Fibroblast of skin of right quadriceps (primary cell): ENCODE results near the gene PRKCA.
"Not testable (repeated sequence)": the region's sequence is repeated elsewhere in the genome, so short reads cannot be mapped to it uniquely, and the experiment has no call there.

ENCODE experiments used
- DNase-seq: peaks from one replicate; pipeline ENCODE4 v3.0.0-alpha.2; 2013

Gene PRKCA

DNA sequence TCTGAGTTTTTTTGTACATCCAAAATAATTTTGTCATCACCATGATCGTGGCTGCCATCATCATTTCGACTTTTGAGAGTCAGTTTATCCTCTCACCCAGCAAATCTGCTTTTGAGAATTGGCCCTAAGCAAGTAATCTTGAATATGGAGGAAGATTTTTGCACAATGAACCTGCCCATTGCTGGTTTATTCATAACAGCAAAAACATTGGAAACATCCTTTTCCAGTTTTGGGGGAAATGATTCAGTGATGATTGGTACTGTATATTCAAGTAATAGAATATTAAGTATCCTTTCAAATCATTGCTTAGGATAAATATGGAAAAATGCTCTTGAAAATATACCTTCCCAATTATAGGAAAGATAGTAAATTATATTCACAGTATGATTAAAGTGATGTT lies 53.1 kb downstream of the PRKCA start:
- no peak for DNase-seq

DNA sequence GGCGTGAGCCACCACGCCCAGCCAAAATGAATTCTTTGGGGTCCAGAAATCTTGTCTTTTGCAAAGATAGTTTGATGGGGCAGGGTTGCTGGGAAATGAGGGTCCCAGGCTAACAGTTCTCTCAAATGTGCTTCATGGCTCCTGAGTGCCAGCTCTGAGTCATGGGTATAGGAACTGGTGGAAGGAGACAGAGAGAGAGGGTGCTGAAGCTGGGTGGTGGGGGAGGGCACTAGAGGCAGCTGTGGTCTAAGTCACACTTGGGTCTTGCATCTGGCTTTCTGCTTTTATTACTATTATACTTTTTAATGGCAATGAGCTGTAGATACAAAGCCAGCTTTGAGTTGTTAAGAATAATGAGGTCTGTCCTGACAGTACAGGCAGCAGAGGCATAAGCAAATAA lies 54.6 kb downstream of the PRKCA start:
- DNase-seq = no peak

DNA sequence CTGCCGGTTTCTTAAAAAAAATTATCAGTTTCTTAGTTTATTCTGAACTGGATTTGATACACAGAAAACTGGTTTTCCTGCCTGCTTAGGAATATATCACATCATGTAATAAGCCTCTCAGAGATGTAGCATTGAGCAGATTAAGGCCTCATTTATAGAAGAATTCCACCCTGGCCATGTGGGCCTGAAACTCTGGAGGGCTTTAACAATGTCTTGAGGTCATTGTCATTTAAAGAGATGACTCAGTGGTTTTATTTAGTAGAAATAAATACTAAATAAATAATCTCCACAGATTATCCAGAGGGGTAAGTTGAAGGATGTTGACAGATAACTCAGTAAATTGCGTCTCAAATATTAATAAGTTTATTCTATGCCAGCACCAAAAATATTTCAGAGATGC lies 56.9 kb downstream of the PRKCA start:
- DNase-seq = no peak

DNA sequence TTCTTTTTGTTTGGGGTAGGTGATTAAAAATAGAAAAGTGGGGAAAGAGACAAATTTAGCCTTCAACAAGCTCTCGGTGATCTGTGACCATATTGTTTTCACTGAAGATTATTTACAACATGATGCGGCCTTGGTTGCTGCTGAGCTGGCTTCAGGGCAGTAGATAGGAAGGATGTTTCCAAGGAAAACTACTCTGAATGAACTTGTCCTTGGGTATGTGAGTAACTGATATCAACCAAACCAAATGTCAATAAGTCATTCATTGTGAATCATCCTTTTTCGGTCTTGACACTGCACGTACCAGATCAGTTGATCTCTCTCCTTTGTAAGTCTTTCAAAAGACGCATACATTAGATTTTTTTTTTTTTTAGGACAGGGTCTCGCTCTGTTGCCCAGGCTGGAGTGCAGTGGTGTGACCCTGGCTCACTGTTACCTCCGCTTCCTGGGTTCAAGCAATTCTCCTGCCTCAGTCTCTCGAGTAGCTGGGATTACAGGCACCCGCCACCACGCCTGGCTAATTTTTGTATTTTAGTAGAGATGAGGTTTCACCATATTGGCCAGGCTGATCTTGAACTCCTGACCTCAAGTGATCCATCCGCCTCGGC lies 58.6 kb downstream of the PRKCA start:
- DNase-seq = not testable (repeated sequence)

DNA sequence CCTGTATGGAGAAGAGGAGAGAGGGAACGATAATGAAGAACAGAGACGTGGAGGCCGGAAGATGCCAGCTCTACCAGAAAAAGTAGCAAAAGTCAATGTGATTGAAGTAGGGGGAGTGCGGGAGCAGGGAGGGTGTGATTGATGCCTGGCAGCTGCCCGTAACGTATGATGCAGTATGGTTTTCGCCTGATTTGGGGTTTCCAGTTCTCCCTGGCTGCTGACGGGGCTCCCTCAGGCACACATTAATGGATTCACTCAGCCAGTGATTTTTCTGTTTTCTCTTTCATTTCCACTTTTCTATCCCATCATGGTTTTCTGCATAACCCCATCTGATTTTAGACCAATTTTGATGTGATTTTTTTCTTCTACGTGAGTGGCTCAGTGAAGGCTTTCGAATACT lies 62.1 kb downstream of the PRKCA start:
- DNase-seq = no peak

DNA sequence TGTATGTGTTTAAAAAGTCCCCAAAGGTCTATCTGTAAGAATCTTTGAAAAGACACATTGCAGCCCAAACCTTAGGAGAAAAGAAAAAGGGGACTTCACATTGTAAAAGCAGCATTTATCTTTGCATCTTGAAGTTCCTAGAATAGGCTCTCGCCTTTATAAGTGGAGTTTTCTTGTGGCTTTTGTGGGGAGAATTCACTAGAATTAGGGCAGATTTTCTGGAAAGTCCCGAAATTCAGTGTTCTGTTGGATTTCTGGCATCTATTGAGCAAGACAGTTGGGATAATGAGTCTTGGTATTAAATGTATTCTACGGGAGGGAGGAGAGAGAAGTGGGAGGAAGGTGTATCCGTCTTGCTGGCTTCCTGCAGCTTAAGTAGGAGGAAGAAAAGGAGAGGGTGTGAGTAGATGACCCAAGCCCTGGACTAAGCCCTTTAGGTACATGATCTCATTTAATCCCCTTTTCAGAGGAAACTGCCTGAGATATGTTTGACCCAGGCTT lies 62.6 kb downstream of the PRKCA start:
- DNase-seq = no peak

DNA sequence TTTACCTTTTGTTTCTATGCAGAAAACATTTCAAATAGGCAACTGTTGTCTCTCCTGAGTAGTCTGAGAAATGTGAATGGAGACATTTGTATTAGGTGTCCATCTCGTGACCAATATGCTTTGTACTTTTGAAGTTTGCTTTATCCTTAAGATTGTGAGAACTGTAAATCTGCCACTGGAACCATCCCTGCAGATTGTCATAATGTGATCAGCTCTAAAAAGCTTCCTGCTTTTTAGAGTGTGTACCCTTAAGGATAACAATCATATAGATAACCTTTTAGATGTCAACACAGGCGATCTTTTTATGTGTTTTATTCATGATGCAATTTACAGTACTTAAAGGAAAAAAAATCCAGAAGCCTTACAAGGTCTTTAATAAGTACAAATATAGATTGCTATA lies 63.5 kb downstream of the PRKCA start:
- no peak for DNase-seq

DNA sequence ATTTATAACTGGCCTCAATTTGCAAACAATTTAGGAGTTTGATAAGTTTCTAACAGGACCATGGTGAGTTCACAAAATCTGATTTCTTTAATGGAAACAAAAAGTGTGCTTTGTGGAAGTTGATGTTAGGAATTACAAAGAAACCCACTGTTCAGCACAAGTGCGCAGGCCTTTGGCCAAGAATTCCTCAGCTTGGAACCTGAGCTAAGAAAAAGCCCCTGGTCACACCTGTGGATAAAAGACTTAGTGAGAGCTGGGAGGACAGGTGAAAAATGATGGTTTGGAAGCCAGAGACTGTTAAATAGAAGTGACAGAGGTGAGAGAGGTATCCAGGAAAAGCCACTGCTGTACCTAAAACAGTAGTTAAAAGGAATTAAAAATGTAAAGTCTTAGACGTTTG lies 64.7 kb downstream of the PRKCA start:
- DNase-seq = no peak

DNA sequence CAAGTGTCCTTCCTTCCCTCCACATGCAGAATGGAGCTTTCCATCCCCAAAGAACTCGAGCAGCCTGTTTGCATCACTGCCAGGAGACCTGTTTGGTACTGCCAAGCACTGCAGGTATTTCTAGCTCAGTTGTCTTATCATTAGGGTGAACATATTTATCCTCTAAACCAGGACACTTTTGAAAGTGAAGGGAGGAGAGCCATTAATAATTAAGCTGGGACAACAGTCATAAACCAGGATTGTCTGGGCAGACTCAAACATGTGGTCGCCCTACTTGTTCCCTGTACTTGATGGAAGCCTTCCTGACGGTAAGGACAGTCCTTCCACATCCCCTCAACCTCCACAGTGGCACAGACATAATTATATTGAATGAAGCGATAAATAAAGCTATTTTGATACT lies 67.4 kb downstream of the PRKCA start:
- DNase-seq = no peak

DNA sequence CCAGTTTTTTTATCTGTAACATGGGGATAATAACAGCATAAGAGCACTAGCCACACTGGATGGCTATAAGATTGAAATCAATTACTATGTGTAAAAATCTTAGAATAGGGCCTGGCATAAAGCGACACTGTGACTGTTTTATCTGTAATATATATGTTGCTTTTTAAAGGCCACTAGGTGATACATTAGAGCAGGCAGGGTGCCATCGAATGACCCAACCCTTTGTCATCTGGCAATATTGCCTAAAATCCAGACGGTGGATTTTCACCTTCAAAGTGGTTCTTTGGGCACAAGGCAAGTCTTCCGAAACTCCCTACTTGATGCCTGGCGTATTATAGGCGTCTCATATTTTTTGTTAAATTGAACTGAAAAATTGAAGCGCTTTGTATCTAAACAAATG lies 69.1 kb downstream of the PRKCA start:
- no peak for DNase-seq

DNA sequence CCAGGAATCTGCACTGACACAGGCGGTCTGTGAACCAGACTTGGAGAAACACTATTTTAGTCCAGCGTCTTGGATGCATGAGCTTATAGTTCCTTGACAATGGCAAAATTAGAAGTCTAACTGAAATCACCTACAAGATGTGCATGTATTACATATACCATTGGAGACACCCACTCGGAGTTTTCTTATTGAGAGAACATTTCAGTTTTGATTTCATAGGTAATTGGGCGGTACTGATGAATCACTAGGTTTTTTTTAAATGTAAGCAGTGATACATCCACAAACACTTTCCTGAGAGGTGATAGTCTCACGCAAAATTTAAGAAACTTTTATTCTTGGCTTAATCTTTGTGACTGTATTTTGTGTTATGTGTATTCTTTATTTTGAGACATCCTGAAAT lies 69.8 kb downstream of the PRKCA start:
- no peak for DNase-seq

DNA sequence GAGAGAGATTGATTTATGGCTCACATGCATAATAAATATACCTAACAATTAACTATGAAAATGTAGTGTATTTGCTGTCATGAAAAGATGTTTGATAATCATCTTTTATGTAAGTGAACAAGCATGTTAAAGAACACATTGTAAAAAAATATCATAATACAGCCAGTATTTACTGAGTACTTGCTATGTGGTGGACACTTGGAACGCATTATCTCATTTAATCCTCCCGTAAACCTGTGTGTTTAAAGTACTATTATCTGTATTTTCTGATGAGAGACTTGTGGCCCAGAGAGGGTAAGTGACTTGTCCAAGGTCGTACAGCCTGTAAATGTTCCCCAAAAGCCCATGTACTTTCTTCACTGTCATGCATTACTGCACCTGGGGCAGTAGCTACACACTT lies 70.7 kb downstream of the PRKCA start:
- DNase-seq = no peak

DNA sequence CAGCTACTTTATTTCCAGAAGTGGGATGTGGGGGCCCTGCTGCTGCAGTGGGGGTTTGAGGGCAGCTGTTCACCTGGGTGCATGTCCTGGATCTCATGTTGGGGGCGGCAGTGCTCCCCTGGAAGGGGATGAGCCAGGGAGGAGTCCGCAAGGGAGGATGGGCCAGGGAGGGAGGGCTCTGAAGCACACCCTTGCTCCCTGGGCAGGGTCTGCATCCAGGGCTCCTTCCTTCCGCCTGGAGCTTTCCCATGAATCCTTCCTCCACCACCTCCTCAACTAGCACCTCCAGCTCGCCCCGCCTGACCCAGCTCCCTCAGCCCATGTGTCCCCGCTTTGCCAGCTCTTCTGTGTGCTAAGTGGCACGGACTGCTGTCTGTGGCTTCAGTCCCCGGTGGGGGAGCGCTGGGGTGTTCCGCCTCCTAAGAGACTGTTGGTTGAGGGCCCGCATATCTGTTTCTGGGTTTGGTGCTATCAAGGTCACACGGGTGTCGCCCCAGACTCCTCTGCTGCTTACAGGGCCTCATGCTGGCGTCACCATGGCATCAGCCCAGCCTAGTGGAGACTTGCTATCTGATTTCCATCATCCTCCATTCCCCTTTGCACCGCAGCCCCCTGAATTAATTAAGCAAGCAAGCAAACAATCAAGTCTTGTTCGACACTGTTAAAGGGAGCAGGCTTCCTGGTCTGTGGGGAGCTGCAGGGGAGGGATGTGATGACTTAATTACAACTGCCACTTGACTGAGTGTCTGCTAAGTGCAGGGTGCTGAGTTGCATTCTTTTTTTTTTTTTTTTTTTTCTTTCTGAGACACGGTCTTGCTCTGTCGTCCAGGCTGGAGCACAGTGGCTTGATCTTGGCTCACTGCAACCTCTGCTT lies 71.8 kb downstream of the PRKCA start:
- DNase-seq = peak; percentile 58

DNA sequence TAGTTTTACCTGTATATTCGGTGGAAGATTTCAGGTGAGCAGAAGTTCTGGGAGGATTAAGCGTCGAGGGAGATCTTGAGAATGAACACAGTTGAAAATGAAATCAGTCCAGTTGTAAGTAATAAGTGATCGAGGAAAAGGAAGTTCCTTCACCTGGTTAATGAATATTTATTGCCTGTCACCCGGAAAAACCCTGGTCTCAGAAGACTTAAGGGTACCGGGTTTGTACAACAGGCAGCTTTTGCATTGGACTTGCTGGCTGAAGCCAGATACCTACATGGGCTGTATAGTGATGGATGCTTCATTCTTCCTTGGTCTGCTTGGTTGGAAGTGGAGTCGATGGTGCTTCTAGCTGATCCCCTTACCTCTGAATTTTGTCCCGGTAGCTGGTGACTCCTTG lies 72.7 kb downstream of the PRKCA start:
- no peak for DNase-seq

DNA sequence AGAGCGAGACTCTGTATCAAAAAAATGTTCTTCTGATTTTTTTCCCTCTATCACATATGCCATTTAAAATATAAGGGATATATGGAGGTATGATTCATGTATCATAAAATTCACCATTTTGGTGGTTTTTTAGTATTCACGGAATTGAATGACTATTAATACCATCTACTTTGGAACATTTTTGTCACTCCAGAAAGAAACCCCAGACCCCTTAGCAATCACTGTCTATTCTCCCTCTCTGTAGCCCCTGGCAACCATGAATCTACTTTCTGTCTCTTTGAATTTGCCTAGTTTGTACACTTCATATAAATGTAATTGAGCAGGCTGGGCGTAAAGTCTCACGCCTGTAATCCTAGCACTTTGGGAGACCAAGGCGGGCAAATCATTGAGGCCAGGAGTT lies 75.9 kb downstream of the PRKCA start:
- peak; percentile 87 for DNase-seq

DNA sequence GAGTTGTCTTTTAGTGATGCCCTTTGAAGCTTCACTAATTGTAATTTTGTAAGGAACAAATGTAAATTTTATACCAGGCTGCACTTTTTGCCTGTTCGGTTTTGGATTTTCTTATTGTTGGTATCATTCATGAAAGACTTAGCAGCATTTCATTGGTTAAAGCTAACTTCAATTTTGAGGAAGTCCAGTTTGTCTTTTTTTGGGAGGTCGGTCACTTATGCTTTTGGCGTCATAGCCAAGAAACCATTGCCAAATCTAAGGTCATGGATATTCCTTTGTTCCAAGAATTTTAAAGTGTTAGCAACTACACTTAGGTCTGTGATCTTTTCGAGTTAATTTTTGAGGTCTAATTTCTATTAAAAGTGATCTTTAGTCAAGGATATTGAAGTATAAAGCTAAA lies 77.1 kb downstream of the PRKCA start:
- DNase-seq = no peak

DNA sequence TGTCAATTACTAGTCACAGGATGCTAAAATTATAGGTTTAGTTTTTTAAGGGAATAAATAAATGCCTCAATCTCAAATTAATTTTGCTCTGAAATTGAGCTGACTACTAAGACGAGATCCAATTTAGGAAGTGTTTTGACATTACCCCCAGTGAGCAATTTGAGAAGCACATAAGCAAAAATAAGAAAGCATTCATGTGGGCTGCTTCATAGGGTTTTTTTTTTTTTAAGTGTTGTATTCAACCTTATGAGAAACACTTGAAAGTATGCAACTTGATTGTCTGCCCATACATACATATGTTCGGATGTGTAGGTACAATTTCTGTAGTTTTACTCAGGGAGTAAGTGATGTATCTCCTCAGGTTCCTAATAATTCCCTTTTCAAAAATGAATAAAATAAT lies 77.6 kb downstream of the PRKCA start:
- DNase-seq = peak; percentile 51

DNA sequence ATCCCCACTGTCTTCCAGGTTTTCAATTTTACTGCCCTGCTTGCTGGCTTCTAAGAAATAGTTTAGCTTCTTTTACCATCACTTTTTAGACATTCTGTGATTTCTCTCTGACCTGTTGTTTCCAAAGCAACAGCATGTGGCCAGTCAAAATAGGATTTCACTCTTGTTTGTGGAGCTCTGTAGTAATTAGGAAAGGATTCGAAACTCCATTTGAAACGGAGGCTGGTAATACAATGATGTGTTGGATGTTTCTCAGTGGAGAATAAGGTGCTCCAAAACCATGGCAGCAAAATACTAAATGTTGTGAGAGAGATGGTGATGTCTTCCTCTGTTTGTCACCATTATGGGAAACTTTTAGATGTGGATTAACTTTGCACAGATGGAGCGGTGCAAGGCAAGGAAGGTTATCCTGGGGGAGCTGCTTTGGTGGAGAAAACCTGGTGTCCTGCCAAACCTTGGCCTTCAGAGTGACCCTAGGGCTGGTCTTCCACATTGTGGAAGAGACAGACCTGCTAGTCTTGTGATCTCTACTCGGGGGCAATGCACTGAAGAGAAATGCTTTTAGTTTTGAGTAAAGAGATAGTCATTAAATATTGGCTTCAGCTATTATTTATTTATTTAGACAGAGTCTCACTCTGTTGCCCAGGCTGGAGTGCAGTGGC lies 79.4 kb downstream of the PRKCA start:
- DNase-seq = no peak

DNA sequence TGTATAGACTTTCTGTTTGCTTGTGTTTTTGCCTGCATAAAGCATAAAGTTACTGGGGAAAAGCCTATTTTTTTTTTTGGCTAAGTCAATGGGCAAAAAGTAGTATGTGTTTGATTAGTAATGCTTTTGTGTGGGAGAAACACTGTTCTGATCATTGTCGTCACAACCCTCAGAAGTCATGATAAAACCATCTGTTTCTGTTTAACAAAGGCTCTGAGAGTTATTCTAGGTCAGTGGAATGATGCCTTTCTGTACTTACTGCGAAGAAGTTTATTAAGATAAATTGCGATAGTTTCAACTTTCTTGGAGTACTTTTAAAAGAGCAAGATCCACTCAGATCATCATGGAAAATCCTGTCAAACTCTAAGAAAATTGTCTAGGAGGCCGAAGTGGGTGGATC lies 80.9 kb downstream of the PRKCA start:
- peak; percentile 97 for DNase-seq

DNA sequence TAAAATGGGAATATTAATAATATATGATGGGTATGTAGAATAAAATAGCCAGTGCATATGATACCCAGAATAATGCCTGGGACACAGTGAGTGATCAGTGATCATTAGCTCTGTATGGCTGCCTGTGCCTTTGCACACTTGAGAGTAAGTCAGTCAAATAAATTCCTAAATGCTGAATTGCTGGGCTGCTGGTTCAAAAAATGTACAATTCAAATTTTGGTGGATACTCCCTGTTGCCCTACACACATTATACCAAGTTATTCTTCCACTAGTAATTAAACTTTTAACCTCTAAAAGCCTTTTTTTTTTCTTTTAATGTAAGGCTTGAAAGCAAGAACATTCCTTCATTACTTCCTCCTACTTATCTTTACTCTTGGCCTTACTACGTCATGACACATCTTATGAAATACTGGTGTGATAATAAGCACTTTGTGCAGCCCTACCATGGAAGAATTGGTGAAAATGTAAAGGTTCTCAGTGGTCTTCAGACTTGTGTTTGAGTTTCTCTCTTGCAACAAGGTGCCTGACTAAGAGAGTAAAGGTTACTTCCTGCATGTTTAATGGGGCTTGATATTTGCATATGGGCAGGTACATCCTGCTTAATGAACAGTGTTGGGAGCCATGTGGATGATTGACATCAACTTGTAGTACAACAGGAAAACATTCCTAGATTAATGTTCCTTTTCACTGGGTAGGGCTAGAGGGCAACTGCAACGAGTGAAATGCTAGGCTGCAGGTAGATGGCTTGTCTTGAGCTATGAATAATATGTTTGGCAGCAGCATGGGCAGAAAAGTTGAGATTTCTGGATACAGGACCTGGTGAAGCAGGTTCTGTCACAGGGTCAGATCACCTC lies 84.3 kb downstream of the PRKCA start:
- DNase-seq = no peak

DNA sequence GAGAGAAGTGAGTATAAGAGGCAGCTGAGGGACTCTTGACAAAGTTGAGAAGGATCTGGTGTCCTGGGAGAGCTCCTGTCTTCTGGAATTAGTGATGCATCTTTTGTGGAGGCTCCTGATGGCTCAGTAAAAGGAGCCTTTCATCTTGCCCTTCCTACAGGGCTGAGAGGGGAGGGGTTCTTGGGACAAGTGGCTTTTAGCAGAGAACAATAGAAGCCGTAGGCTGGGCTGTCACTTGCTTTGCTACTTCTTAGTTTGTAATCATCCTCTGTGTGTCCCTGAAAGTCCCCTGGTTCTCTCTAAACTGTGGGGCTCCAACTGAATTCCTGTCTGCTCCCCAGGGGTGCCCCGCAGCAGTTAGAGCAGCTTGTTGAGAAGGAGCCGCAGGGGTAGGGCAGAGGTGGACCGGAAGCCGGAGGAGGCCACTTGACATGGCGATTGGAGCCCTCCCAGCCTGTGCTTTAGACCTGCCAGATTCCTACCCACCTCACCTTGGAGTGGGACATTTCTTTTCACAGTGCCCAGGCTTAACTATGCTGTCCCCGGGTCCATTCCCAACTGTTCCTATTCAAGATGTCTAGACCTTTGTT lies 85.1 kb downstream of the PRKCA start:
- no peak for DNase-seq

DNA sequence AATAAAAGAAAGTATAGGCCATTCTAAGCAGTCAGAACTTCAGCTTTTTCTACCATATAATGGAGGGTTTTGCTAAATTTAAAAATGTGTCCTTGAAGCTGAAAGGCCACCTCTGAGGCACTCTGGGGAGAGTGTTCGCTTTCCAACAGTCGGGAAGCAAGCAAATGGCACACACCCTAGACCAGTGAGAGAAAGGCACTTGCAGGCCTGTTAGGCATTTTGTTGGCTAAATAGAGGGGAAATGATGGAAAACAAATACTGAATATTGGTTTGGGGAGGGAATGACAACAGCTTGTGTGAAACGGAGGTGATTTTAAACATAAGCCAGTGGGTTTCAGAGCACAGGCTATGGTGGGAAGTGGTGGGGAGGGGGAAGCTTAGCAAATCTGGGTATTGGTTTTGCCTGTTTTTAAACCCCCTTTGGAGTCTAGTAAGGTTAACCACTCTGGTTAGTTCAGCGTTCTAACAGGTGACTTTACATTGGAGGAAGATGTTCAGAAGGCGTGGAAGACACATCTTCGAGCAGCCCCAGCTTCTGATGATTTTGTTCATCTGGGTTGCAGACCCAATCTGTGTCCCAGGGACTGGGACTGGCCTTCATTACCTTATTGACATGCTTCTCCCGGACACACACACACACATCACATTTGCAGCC lies 90.5 kb downstream of the PRKCA start:
- no peak for DNase-seq
